ENCODE results near the gene TBX3.

TBX3 gene

GRCh38 chr12:114671066-114671442 is 12.9 kb downstream of the TBX3 start:
- TF ChIP-seq TCF12 (IDR thresholded peaks at IDR 0.05; ENCODE audit: low read depth) (no peak), CEBPB (IDR thresholded peaks at IDR 0.05) (no peak), YY1 (IDR thresholded peaks at IDR 0.05; ENCODE audit: low read depth) (no peak), TEAD4 (IDR thresholded peaks at IDR 0.05) (no peak), REST (IDR thresholded peaks at IDR 0.05; ENCODE audit: low read depth) (no peak), EP300 (IDR thresholded peaks at IDR 0.05; ENCODE audit: borderline replicate concordance) (no peak), MAX (IDR thresholded peaks at IDR 0.05) (no peak), RAD21 (IDR thresholded peaks at IDR 0.05; ENCODE audit: low read depth) (no peak), EGR1 (IDR thresholded peaks at IDR 0.05) (no peak), FOXM1 (IDR thresholded peaks at IDR 0.05; ENCODE audit: borderline replicate concordance, low read depth) (no peak), NFIC (IDR thresholded peaks at IDR 0.05) (no peak), USF1 (IDR thresholded peaks at IDR 0.05) (no peak), TAF1 (IDR thresholded peaks at IDR 0.05; ENCODE audit: low read depth) (no peak), CREB1 (IDR thresholded peaks at IDR 0.05; ENCODE audit: low read depth) (no peak), ZBTB7A (IDR thresholded peaks at IDR 0.05; ENCODE audit: low read depth) (no peak)

GRCh38 chr12:114670291-114670980 is 13.5 kb downstream of the TBX3 start:
- TF ChIP-seq TAF1 (IDR thresholded peaks at IDR 0.05; ENCODE audit: low read depth) (no peak), MAX (IDR thresholded peaks at IDR 0.05) (no peak), RAD21 (IDR thresholded peaks at IDR 0.05; ENCODE audit: low read depth) (no peak), REST (IDR thresholded peaks at IDR 0.05; ENCODE audit: low read depth) (no peak), YY1 (IDR thresholded peaks at IDR 0.05; ENCODE audit: low read depth) (no peak), CREB1 (IDR thresholded peaks at IDR 0.05; ENCODE audit: low read depth) (no peak), USF1 (IDR thresholded peaks at IDR 0.05) (no peak), CEBPB (IDR thresholded peaks at IDR 0.05) (no peak), NFIC (IDR thresholded peaks at IDR 0.05) (no peak), EGR1 (IDR thresholded peaks at IDR 0.05) (no peak), ZBTB7A (IDR thresholded peaks at IDR 0.05; ENCODE audit: low read depth) (no peak), TEAD4 (IDR thresholded peaks at IDR 0.05) (no peak), EP300 (IDR thresholded peaks at IDR 0.05; ENCODE audit: borderline replicate concordance) (no peak), TCF12 (IDR thresholded peaks at IDR 0.05; ENCODE audit: low read depth) (no peak), FOXM1 (IDR thresholded peaks at IDR 0.05; ENCODE audit: borderline replicate concordance, low read depth) (no peak)

GRCh38 chr12:114669401-114670290 is 14.3 kb downstream of the TBX3 start:
- no peak for TF ChIP-seq TEAD4 (IDR thresholded peaks at IDR 0.05)

- TF ChIP-seq TCF12 (IDR thresholded peaks at IDR 0.05; ENCODE audit: low read depth) (no peak), EP300 (IDR thresholded peaks at IDR 0.05; ENCODE audit: borderline replicate concordance) (no peak)
These were observed 15.1 kb downstream of the TBX3 start for GRCh38 chr12:114668886-114669288.

GRCh38 chr12:114668151-114668885 is 15.7 kb downstream of the TBX3 start:
- TF ChIP-seq MAX (IDR thresholded peaks at IDR 0.05) (no peak), FOXM1 (IDR thresholded peaks at IDR 0.05; ENCODE audit: borderline replicate concordance, low read depth) (no peak), RAD21 (IDR thresholded peaks at IDR 0.05; ENCODE audit: low read depth) (peak; percentile 28; the same call in 1 of the 2 replicates)
